ENCODE measurements around the gene PTPRJ.

PTPRJ gene

GRCh38 chr11:48123934-48124755 is 143.8 kb downstream of the PTPRJ start:
- POLR2A ChIA-PET (ENCODE audit: low non-redundant PET) = no interaction called here
- no peak for DNase-seq (ENCODE audit: low spot score)
- no peak for TF ChIP-seq CTCF (conservative IDR thresholded peaks at IDR 0.05; ENCODE audit: low read depth)
- H3K27ac ChIP-seq = no peak overlapping the region
- CTCF ChIA-PET = interaction anchor here (1.0 kb wide), 1 partner anchor 15 kb away, joined by 3 read pairs; no protein-coding TSS in a partner anchor

DNA sequence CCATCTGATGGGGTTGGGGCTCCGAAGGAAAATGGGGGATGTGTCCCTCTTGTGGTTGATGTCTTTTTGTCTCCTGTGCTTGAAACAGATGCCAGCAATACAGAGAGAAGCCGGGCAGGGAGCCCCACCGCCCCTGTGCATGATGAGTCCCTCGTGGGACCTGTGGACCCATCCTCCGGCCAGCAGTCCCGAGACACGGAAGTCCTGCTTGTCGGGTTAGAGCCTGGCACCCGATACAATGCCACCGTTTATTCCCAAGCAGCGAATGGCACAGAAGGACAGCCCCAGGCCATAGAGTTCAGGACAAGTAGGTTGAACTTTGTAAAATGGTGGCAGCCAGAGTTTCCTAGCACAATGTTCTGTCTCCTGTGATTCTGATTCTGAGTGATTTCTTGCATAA is 144.5 kb downstream of the PTPRJ start:
- POLR2A ChIA-PET (ENCODE audit: low non-redundant PET) = no interaction called here
- CTCF ChIA-PET = interaction anchor here (1.0 kb wide), 1 partner anchor 15 kb away, joined by 3 read pairs; no protein-coding TSS in a partner anchor
- no peak for TF ChIP-seq CTCF (conservative IDR thresholded peaks at IDR 0.05; ENCODE audit: low read depth)

DNA sequence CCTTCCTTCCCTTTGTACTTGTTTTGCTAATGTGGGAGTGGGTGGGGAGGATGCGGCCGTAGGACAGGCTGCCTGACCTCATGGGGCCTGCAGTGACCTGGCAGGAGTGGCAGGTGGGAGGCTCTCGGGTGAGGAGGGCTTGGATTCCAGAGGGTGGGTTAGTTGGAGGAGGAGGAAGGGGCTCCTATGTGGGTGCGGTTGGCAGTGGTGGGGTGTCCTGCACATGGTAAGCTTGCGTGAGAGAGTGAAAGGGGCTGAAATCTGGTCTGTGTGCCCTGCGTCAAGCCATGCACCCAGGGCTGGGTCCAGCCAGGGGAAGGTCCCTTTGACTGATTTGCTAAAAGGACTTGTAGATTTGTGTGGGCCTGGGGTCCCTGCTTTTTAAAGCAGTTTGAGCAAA is 145.5 kb downstream of the PTPRJ start:
- POLR2A ChIA-PET (ENCODE audit: low non-redundant PET) = no interaction called here
- no peak for TF ChIP-seq CTCF (conservative IDR thresholded peaks at IDR 0.05; ENCODE audit: low read depth)
- no peak for DNase-seq (ENCODE audit: low spot score)
- CTCF ChIA-PET = no interaction called here
- no peak overlapping the region for H3K27ac ChIP-seq

More for the DNA sequence above, 144.5 kb downstream of the PTPRJ start:
- DNase-seq (ENCODE audit: low spot score) = no peak
- no peak overlapping the region for H3K27ac ChIP-seq

GRCh38 chr11:48127521-48128183 is 147.3 kb downstream of the PTPRJ start:
- CTCF ChIA-PET = interaction anchor here (1.1 kb wide), 1 partner anchor 8 kb away, joined by 5 read pairs; no protein-coding TSS in a partner anchor
- POLR2A ChIA-PET (ENCODE audit: low non-redundant PET) = no interaction called here
- no peak for DNase-seq (ENCODE audit: low spot score)
- no peak overlapping the region for H3K27ac ChIP-seq
- no peak for TF ChIP-seq CTCF (conservative IDR thresholded peaks at IDR 0.05; ENCODE audit: low read depth)

DNA sequence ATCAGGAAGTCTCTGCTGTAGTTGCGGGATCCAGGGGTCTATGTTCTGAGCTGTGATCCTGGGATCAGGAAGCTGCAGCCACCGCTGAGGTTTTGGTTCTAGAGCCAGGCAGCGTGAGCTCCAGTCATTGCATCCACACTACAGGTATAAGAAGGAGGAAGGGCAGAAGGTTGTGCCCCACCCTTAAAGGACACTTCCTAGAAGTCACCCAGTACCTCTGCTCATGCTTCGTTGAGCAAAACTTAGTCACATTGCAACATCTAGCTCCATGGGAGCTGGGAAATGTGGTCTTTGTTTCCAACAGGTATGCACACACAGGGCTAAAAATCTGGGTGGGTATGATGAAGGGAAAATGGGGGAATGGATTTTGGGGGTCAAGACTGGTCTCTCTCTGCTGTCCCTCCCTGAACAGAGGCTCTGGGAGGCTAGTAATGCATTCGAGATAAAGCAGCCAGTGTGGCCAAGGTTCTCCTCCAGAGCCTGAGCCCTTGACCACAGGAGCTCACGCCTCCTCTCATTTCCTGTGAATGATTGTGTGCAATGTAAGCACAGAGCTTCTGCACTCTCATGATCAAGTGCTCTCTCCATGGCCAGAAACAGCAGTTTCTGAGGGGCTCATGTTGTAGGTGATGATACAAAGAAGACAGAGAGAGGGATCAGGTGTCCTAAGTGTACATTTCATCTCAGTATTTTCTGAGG is 149.5 kb downstream of the PTPRJ start:
- no peak for TF ChIP-seq CTCF (conservative IDR thresholded peaks at IDR 0.05; ENCODE audit: low read depth)
- no peak for DNase-seq (ENCODE audit: low spot score)
- POLR2A ChIA-PET (ENCODE audit: low non-redundant PET) = no interaction called here
- no peak overlapping the region for H3K27ac ChIP-seq
- CTCF ChIA-PET = interaction anchor here (0.6 kb wide), 1 partner anchor 37 kb away, joined by 3 read pairs; no protein-coding TSS in a partner anchor

GRCh38 chr11:48134221-48134922 is 154.0 kb downstream of the PTPRJ start:
- ChIA-PET POLR2A (ENCODE audit: low non-redundant PET) (no interaction called here), CTCF (no interaction called here)
- TF ChIP-seq CTCF (conservative IDR thresholded peaks at IDR 0.05; ENCODE audit: low read depth) = no peak
- no peak overlapping the region for H3K27ac ChIP-seq
- DNase-seq (ENCODE audit: low spot score) = no peak
